Middle frontal gyrus (tissue), 1 donor: ENCODE measurements around the gene TGFB1.
"Not testable (repeated sequence)": the region's sequence is repeated elsewhere in the genome, so short reads cannot be mapped to it uniquely, and the experiment has no call there.

Source experiments
- DNase-seq: peaks from one replicate; pipeline ENCODE4 v3.0.0-alpha.2; 2015; ENCODE audit warnings: low spot score; ENCODE audit errors: extremely low spot score

TGFB1 gene

GRCh38 chr19:41346916-41347315 lies 6.8 kb downstream of the TGFB1 start:
- not testable (repeated sequence) for DNase-seq

GRCh38 chr19:41344162-41344561 lies 9.6 kb downstream of the TGFB1 start:
- DNase-seq, result no peak

GRCh38 chr19:41341669-41342490 lies 11.8 kb downstream of the TGFB1 start:
- no peak for DNase-seq

- DNase-seq, result no peak
Observed at GRCh38 chr19:41339936-41340335, 13.8 kb downstream of the TGFB1 start.

- no peak for DNase-seq
Observed at GRCh38 chr19:41335467-41335866, 18.3 kb downstream of the TGFB1 start.

- no peak for DNase-seq
Observed at GRCh38 chr19:41334793-41335192, 18.9 kb downstream of the TGFB1 start.

GRCh38 chr19:41332468-41332867 lies 21.3 kb downstream of the TGFB1 start:
- DNase-seq, result no peak

- DNase-seq, result no peak
Observed at GRCh38 chr19:41332000-41332399, 21.7 kb downstream of the TGFB1 start.

GRCh38 chr19:41330946-41331678 lies 22.6 kb downstream of the TGFB1 start:
- no peak for DNase-seq

GRCh38 chr19:41330481-41330880 lies 23.2 kb downstream of the TGFB1 start:
- DNase-seq, result no peak

- DNase-seq, result no peak
Observed at GRCh38 chr19:41328842-41329225, 24.9 kb downstream of the TGFB1 start.

GRCh38 chr19:41328157-41328841 lies 25.4 kb downstream of the TGFB1 start:
- no peak for DNase-seq

GRCh38 chr19:41327576-41328156 lies 26.1 kb downstream of the TGFB1 start:
- DNase-seq, result no peak

- DNase-seq, result no peak
Observed at GRCh38 chr19:41327076-41327575, 26.6 kb downstream of the TGFB1 start.

GRCh38 chr19:41325947-41326706 lies 27.6 kb downstream of the TGFB1 start:
- no peak for DNase-seq

- DNase-seq, result no peak
Observed at GRCh38 chr19:41325640-41325946, 28.1 kb downstream of the TGFB1 start.

- DNase-seq, result no peak
Observed at GRCh38 chr19:41324921-41325639, 28.6 kb downstream of the TGFB1 start.

- DNase-seq, result no peak
Observed at GRCh38 chr19:41324231-41324702, 29.5 kb downstream of the TGFB1 start.

GRCh38 chr19:41323430-41324125 lies 30.1 kb downstream of the TGFB1 start:
- DNase-seq, result no peak

GRCh38 chr19:41323023-41323422 lies 30.7 kb downstream of the TGFB1 start:
- no peak for DNase-seq
